Activated T-cell treated with anti-CD3 and anti-CD28 coated beads, Interleukin-2, amount 50 U/mL, for 72 hours (primary cell): ENCODE results near the gene TSPYL6. TPM values are rescaled to one million over a fixed set of nuclear protein-coding genes. Genes with fewer than 3 reads are reported as not detected.
"Not testable (repeated sequence)": the region's sequence is repeated elsewhere in the genome, so short reads cannot be mapped to it uniquely, and the experiment has no call there.

Source experiments
- ATAC-seq, 2 donors: fragments of 150-1000 bp; cut with Tn5 transposase; replicated peaks in 1 of 2; 2 replicates each; pipeline ENCODE4 v1.10.0; 2021; ENCODE audit warnings: moderate library complexity in 2 of 2, mild to moderate bottlenecking in 1 of 2
- DNase-seq, 2 donors: peaks; one replicate each; pipeline ENCODE4 v3.0.0; 2021 to 2022; ENCODE audit warnings: mixed read lengths in 1 of 2
- H3K27ac Mint-ChIP-seq: one replicate; pipeline ENCODE4 v1.8.0; 2022; ENCODE audit warnings: mild to moderate bottlenecking, moderate library complexity, mixed read lengths
- H3K27me3 Mint-ChIP-seq: one replicate; pipeline ENCODE4 v1.8.0; 2022; ENCODE audit warnings: low read depth, mixed read lengths
- H3K36me3 Mint-ChIP-seq, 2 donors: one replicate each; pipeline ENCODE4 v1.8.0; 2022; ENCODE audit warnings: mixed read lengths in 2 of 2, mild to moderate bottlenecking in 1 of 2; ENCODE audit not compliant: insufficient read depth in 2 of 2
- H3K4me1 Mint-ChIP-seq: one replicate; pipeline ENCODE4 v1.8.0; 2022; ENCODE audit warnings: low read depth, mixed read lengths
- H3K4me3 Mint-ChIP-seq, 2 donors: one replicate each; pipeline ENCODE4 v1.8.0; 2022; ENCODE audit warnings: mild to moderate bottlenecking in 2 of 2, mixed read lengths in 2 of 2, moderate library complexity in 2 of 2
- H3K9me3 Mint-ChIP-seq, 2 donors: one replicate each; pipeline ENCODE4 v1.8.0; 2022; ENCODE audit warnings: mixed read lengths in 2 of 2
- total RNA-seq, 2 donors: library from RNA; stranded (reverse); gene quantifications; one replicate each; pipeline ENCODE4 v1.2.3, GENCODE V29; 2022

TSPYL6 gene
- not detected for total RNA-seq

GRCh38 chr2:54256091-54256694, at the start of gene TSPYL6:
TSS of gene TSPYL6 (minus strand) at chr2:54256229. CDS start at chr2:54256151, 78 bp downstream.
- peaks cover 2% of the 10 kb centered on the region in 2 donors for H3K36me3 Mint-ChIP-seq
- H3K27me3 Mint-ChIP-seq = no peaks in the 10 kb centered on the region
- H3K4me3 Mint-ChIP-seq = no peak within 1 kb of the TSS
- H3K9me3 Mint-ChIP-seq = no peaks in the 10 kb centered on the region
- ATAC-seq = no peak
- no peaks in the 10 kb centered on the region for H3K4me1 Mint-ChIP-seq
- no peak for DNase-seq
- H3K27ac Mint-ChIP-seq = no peak within 1 kb of the TSS

- H3K4me3 Mint-ChIP-seq = no peak overlapping the region
- no peaks in the 10 kb centered on the region for H3K9me3 Mint-ChIP-seq
- no peak for ATAC-seq
- no peaks in the 10 kb centered on the region for H3K4me1 Mint-ChIP-seq
- H3K27ac Mint-ChIP-seq = no peak overlapping the region
- DNase-seq = no peak
- no peaks in the 10 kb centered on the region for H3K36me3 Mint-ChIP-seq
- H3K27me3 Mint-ChIP-seq = no peaks in the 10 kb centered on the region
These were observed 47.6 kb upstream of the TSPYL6 start for GRCh38 chr2:54303631-54304030.

- Mint-ChIP-seq H3K27me3 (no peaks in the 10 kb centered on the region), H3K4me1 (no peaks in the 10 kb centered on the region), H3K4me3 (no peak overlapping the region), H3K27ac (peak overlapping the region; percentile 66), H3K36me3 (no peaks in the 10 kb centered on the region), H3K9me3 (no peaks in the 10 kb centered on the region)
- DNase-seq (no peak), ATAC-seq (no peak)
These were observed 42.5 kb upstream of the TSPYL6 start for GRCh38 chr2:54298514-54298913.

- Mint-ChIP-seq H3K27ac (no peak overlapping the region), H3K9me3 (no peaks in the 10 kb centered on the region), H3K4me3 (no peak overlapping the region), H3K4me1 (no peaks in the 10 kb centered on the region), H3K36me3 (no peaks in the 10 kb centered on the region), H3K27me3 (no peaks in the 10 kb centered on the region)
- ATAC-seq = no peak
- no peak for DNase-seq
These were observed 39.9 kb upstream of the TSPYL6 start for GRCh38 chr2:54295911-54296310.

GRCh38 chr2:54294665-54295064, 38.6 kb upstream of the TSPYL6 start:
- H3K4me1 Mint-ChIP-seq, H3K27ac Mint-ChIP-seq, H3K9me3 Mint-ChIP-seq, DNase-seq, ATAC-seq, H3K27me3 Mint-ChIP-seq, H3K4me3 Mint-ChIP-seq, H3K36me3 Mint-ChIP-seq: not testable (repeated sequence)

- Mint-ChIP-seq H3K27ac (peak overlapping the region; percentile 13), H3K9me3 (no peaks in the 10 kb centered on the region), H3K36me3 (no peaks in the 10 kb centered on the region), H3K27me3 (no peaks in the 10 kb centered on the region), H3K4me1 (no peaks in the 10 kb centered on the region), H3K4me3 (no peak overlapping the region)
- DNase-seq (no peak), ATAC-seq (no peak)
These were observed 34.5 kb upstream of the TSPYL6 start for GRCh38 chr2:54290356-54291025.

GRCh38 chr2:54289917-54290316, 33.9 kb upstream of the TSPYL6 start:
- DNase-seq = no peak
- H3K4me3 Mint-ChIP-seq = no peak overlapping the region
- H3K9me3 Mint-ChIP-seq = no peaks in the 10 kb centered on the region
- no peak overlapping the region for H3K27ac Mint-ChIP-seq
- H3K36me3 Mint-ChIP-seq = peaks cover 0 to 3% of the 10 kb centered on the region in 2 donors
- no peaks in the 10 kb centered on the region for H3K4me1 Mint-ChIP-seq
- no peaks in the 10 kb centered on the region for H3K27me3 Mint-ChIP-seq
- no peak for ATAC-seq

- Mint-ChIP-seq H3K27ac (no peak overlapping the region), H3K4me3 (no peak overlapping the region), H3K36me3 (peaks cover 0 to 3% of the 10 kb centered on the region in 2 donors), H3K27me3 (no peaks in the 10 kb centered on the region), H3K9me3 (no peaks in the 10 kb centered on the region), H3K4me1 (no peaks in the 10 kb centered on the region)
- DNase-seq (no peak), ATAC-seq (no peak)
These were observed 31.5 kb upstream of the TSPYL6 start for GRCh38 chr2:54287532-54287931.

- no peak overlapping the region for H3K4me3 Mint-ChIP-seq
- ATAC-seq (no peak), DNase-seq (no peak)
- no peaks in the 10 kb centered on the region for H3K27me3 Mint-ChIP-seq
- H3K9me3 Mint-ChIP-seq = no peaks in the 10 kb centered on the region
- H3K36me3 Mint-ChIP-seq = peaks cover 0 to 3% of the 10 kb centered on the region in 2 donors
- H3K27ac Mint-ChIP-seq = no peak overlapping the region
- no peaks in the 10 kb centered on the region for H3K4me1 Mint-ChIP-seq
These were observed 29.4 kb upstream of the TSPYL6 start for GRCh38 chr2:54285451-54285850.

GRCh38 chr2:54284826-54285225, 28.8 kb upstream of the TSPYL6 start:
- Mint-ChIP-seq H3K27ac (no peak overlapping the region), H3K27me3 (no peaks in the 10 kb centered on the region), H3K9me3 (no peaks in the 10 kb centered on the region), H3K4me3 (no peak overlapping the region), H3K36me3 (peaks cover 0 to 3% of the 10 kb centered on the region in 2 donors), H3K4me1 (no peaks in the 10 kb centered on the region)
- DNase-seq (no peak), ATAC-seq (no peak)

GRCh38 chr2:54279385-54279784, 23.4 kb upstream of the TSPYL6 start:
- Mint-ChIP-seq H3K4me3 (no peak overlapping the region), H3K27ac (no peak overlapping the region), H3K9me3 (no peaks in the 10 kb centered on the region), H3K27me3 (no peaks in the 10 kb centered on the region), H3K4me1 (peaks cover 3% of the 10 kb centered on the region), H3K36me3 (no peaks in the 10 kb centered on the region)
- DNase-seq (no peak), ATAC-seq (no peak)

- H3K9me3 Mint-ChIP-seq = peaks cover 0 to 2% of the 10 kb centered on the region in 2 donors
- DNase-seq (no peak), ATAC-seq (no peak)
- H3K27ac Mint-ChIP-seq = peak overlapping the region; percentile 92
- H3K36me3 Mint-ChIP-seq = peaks cover 4 to 6% of the 10 kb centered on the region in 2 donors
- no peak overlapping the region for H3K4me3 Mint-ChIP-seq
- H3K4me1 Mint-ChIP-seq = peaks cover 22% of the 10 kb centered on the region
- no peaks in the 10 kb centered on the region for H3K27me3 Mint-ChIP-seq
These were observed 19.5 kb upstream of the TSPYL6 start for GRCh38 chr2:54275541-54275940.

- peaks cover 22% of the 10 kb centered on the region for H3K4me1 Mint-ChIP-seq
- peak; percentile 53 to 70 for ATAC-seq
- no peaks in the 10 kb centered on the region for H3K27me3 Mint-ChIP-seq
- no peak overlapping the region for H3K4me3 Mint-ChIP-seq
- H3K9me3 Mint-ChIP-seq = peaks cover 0 to 2% of the 10 kb centered on the region in 2 donors
- peaks cover 4 to 6% of the 10 kb centered on the region in 2 donors for H3K36me3 Mint-ChIP-seq
- no peak for DNase-seq
- peak overlapping the region; percentile 92 for H3K27ac Mint-ChIP-seq
These were observed 18.8 kb upstream of the TSPYL6 start for GRCh38 chr2:54274781-54275242.
